ENCODE measurements around the gene FRMD8. TPM values are rescaled to one million over a fixed set of nuclear protein-coding genes. Genes with fewer than 3 reads are reported as not detected.

The FRMD8 gene
- polyA plus RNA-seq, 1 experiment, result 21.6 TPM

DNA sequence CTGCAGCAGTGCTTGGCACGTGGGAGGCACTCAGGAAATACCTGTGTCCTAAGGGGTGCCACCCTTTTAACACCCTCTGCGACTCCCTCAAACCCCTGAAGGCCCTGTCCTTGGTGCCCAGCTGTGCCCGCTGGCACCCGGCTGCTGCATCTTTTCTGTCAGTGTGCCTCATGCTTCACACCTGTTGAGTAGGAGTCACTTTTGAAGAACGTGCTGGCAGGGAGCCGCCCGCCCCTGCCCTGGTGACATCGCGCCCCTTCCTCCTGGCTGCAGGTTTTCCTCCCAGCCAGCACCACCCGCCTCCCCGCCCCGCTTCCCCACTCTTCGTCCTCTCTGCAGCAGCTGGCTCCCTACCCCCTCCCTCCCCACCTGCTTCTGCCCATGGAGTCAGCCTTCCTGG is 17.8 kb downstream of the FRMD8 start:
- Histone ChIP-seq H3K36me3 (ENCODE audit: control insufficient read depth, insufficient read depth, low read length) (peaks cover 35% of the 10 kb centered on the region), H3K27me3 (ENCODE audit: control insufficient read depth, insufficient read depth, low read length) (no peaks in the 10 kb centered on the region), H3K4me3 (ENCODE audit: low read depth, low read length) (no peak overlapping the region)
- ChIA-PET POLR2A (no interaction called here), CTCF (interaction anchor here (7.1 kb wide), 1 partner anchor 12 kb away, joined by 53 read pairs; no protein-coding TSS in a partner anchor)
- TF ChIP-seq, protein P1, sequence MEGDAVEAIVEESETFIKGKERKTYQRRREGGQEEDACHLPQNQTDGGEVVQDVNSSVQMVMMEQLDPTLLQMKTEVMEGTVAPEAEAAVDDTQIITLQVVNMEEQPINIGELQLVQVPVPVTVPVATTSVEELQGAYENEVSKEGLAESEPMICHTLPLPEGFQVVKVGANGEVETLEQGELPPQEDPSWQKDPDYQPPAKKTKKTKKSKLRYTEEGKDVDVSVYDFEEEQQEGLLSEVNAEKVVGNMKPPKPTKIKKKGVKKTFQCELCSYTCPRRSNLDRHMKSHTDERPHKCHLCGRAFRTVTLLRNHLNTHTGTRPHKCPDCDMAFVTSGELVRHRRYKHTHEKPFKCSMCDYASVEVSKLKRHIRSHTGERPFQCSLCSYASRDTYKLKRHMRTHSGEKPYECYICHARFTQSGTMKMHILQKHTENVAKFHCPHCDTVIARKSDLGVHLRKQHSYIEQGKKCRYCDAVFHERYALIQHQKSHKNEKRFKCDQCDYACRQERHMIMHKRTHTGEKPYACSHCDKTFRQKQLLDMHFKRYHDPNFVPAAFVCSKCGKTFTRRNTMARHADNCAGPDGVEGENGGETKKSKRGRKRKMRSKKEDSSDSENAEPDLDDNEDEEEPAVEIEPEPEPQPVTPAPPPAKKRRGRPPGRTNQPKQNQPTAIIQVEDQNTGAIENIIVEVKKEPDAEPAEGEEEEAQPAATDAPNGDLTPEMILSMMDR (IDR thresholded peaks at IDR 0.05; ENCODE audit: insufficient read depth, low read depth, low read length), result no peak
- DNase-seq (ENCODE audit: low read depth), result no peak

DNA sequence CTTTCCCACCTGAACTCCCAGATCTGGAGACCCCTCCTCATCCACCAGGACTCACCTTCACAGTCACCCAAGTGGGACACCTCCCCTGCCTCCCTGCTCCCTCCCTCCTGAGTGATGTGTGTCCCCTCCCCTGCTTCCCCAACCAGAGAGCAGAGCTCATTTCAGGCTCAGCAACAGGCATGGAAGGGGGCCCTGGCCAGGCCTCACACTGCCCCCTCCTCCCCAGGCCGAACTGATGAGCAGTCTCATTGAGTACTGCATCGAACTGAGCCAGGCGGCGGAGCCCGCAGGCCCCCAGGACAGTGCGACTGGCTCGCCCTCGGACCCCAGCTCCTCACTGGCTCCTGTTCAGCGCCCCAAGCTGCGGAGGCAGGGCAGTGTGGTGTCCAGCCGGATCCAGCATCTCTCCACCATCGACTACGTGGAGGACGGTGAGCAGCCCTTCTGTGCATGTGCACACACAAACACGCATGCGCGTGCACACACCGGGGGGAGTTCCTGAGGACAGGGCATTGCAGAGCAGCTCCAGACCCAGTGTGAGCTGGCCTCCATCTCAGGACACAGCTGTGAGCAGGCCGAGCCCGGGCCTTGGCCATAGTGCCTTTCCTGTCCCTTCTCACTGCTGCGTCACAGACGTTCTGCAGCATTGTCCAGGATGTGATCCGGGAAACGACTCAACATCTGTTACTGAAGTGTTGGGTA is 18.4 kb downstream of the FRMD8 start:
- TF ChIP-seq, protein P1 (IDR thresholded peaks at IDR 0.05; ENCODE audit: insufficient read depth, low read depth, low read length), result no peak
- Histone ChIP-seq H3K4me3 (ENCODE audit: low read depth, low read length) (no peak overlapping the region), H3K27me3 (ENCODE audit: control insufficient read depth, insufficient read depth, low read length) (no peaks in the 10 kb centered on the region), H3K36me3 (ENCODE audit: control insufficient read depth, insufficient read depth, low read length) (peaks cover 32% of the 10 kb centered on the region)
- ChIA-PET CTCF (interaction anchor here (7.1 kb wide), 1 partner anchor 12 kb away, joined by 53 read pairs; no protein-coding TSS in a partner anchor), POLR2A (no interaction called here)
- no peak for DNase-seq (ENCODE audit: low read depth)

DNA sequence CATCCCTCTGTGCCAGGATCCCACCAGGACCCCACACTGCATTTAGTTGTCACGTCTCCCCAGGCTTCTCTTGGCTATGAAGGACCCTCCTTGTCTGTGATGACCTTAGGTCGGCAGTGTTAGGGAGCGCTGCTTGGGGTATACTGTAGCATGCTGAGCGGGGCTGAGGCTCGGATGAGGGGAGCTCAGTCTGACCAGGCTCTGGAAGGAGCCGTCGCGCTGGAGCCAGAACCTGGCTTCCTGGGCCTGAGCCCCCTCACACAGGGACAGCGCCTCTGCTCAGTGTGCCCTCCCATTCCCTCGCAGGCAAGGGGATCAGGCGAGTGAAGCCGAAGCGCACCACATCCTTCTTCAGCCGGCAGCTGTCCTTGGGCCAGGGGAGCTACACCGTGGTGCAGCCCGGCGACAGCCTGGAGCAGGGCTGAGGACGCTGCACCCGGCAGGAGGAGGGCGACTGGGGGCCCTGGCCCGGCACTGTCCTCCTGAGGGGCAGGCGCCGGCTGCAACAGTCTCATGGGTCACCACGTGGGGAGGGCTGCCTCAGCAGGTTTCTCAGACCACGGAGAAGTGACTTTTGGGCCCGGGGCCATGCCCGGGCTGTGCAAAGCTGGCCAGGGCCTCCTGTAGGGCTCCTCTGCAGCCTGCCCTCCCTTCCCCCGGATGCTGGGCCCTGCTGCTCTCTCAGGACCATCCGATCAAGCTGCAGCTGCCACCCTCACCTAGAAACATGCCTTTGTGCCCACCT is 24.7 kb downstream of the FRMD8 start:
- H3K4me3 ChIP-seq (ENCODE audit: low read depth, low read length), result no peak overlapping the region
- TF ChIP-seq, protein P1 (IDR thresholded peaks at IDR 0.05; ENCODE audit: insufficient read depth, low read depth, low read length), result no peak
- no peak for DNase-seq (ENCODE audit: low read depth)
- POLR2A ChIA-PET, result interaction anchor here (0.6 kb wide), 1 partner anchor 122 kb away, joined by 4 read pairs; no protein-coding TSS in a partner anchor
- H3K36me3 ChIP-seq (ENCODE audit: control insufficient read depth, insufficient read depth, low read length), result peaks cover 16% of the 10 kb centered on the region
- no peaks in the 10 kb centered on the region for H3K27me3 ChIP-seq (ENCODE audit: control insufficient read depth, insufficient read depth, low read length)
- CTCF ChIA-PET, result no interaction called here

DNA sequence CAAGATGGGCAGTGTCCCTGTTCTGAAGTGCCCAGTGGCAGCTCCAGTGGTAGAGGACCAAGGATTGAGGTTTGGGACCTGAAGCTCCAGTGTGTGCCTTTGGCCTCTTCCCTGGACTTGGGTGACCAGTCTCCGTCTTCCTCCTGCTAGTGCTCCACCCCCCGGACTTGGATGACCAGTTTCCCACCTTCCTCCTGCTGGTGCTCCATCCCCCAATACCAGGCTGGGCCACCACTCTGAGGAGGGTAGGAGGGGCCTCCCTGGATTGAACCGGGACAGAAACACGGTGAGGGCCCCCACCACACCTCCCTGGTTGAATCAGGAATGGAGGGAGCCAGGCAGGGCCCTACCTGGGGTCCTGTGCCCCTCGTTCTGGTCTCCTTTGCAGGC is 25.2 kb downstream of the FRMD8 start:
- Histone ChIP-seq H3K27me3 (ENCODE audit: control insufficient read depth, insufficient read depth, low read length) (no peaks in the 10 kb centered on the region), H3K4me3 (ENCODE audit: low read depth, low read length) (no peak overlapping the region), H3K36me3 (ENCODE audit: control insufficient read depth, insufficient read depth, low read length) (peaks cover 16% of the 10 kb centered on the region)
- POLR2A ChIA-PET, result interaction anchor here (0.5 kb wide), 1 partner anchor 97 kb away, joined by 8 read pairs; no protein-coding TSS in a partner anchor
- TF ChIP-seq, protein P1 (IDR thresholded peaks at IDR 0.05; ENCODE audit: insufficient read depth, low read depth, low read length), result no peak
- CTCF ChIA-PET, result no interaction called here
- no peak for DNase-seq (ENCODE audit: low read depth)

Measured in BJ (cell line).